HG03378 (cell line): ENCODE data around the gene RAC3.

Experiments used
- ATAC-seq: cut with Tn5 transposase; IDR thresholded peaks from one replicate; pipeline ENCODE4 v1.9.1; 2021; ENCODE audit warnings: mild to moderate bottlenecking, moderate library complexity; ENCODE audit not compliant: unreplicated experiment

Gene RAC3

DNA sequence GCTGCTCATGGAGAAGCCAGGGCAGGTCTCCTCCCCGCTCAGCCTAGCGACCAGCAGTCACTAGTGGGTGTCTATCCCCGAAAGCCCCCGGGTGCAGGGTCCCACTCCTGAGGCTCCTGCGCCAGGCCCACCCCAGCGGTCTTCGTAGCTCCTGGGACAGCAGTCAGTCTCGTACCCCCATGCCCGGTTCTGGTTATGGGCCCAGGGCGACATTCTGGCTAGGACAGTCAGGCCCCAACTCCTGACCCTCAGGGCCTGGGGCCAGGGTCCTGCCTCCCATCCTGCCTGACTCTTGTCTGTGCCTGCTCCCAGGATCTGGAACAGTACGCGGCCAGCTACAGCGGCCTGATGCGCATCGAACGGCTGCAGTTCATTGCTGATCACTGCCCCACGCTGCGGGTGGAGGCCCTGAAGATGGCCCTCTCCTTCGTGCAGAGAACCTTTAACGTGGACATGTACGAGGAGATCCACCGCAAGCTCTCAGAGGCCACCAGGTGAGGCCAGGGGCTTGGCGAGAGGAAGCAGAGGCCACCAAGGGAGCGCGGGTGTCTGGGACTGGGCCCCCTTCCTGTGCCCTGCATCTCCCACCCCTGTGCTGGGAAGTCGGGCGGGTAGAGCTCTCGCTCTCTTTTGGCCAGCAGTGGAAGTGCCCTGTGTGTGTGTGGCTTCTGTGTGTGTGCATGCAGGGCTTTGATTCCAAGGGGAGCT, 22.2 kb downstream of the RAC3 start:
- ATAC-seq, result no peak

DNA sequence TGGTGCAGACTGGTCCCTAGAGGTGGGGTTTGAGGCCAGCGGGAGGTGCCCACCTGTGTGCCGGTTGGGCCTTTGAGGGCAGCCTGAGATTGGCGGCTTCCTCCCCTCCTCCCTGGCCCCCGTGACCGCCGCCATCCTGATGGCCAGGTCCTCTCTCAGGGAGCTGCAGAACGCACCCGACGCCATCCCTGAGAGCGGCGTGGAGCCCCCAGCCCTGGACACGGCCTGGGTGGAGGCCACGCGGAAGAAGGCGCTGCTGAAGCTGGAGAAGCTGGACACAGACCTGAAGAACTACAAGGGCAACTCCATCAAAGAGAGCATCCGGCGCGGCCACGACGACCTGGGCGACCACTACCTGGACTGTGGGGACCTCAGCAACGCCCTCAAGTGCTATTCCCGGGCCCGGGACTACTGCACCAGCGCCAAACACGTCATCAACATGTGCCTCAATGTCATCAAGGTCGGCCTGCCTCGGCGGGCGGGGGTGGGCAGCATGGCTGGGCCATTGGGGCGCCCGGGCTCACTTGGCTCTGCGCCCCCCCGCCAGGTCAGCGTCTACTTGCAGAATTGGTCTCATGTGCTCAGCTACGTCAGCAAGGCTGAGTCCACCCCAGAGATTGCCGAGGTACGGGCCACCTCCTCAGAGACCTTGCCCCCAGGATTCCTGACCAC, 23.0 kb downstream of the RAC3 start:
- ATAC-seq, result no peak

DNA sequence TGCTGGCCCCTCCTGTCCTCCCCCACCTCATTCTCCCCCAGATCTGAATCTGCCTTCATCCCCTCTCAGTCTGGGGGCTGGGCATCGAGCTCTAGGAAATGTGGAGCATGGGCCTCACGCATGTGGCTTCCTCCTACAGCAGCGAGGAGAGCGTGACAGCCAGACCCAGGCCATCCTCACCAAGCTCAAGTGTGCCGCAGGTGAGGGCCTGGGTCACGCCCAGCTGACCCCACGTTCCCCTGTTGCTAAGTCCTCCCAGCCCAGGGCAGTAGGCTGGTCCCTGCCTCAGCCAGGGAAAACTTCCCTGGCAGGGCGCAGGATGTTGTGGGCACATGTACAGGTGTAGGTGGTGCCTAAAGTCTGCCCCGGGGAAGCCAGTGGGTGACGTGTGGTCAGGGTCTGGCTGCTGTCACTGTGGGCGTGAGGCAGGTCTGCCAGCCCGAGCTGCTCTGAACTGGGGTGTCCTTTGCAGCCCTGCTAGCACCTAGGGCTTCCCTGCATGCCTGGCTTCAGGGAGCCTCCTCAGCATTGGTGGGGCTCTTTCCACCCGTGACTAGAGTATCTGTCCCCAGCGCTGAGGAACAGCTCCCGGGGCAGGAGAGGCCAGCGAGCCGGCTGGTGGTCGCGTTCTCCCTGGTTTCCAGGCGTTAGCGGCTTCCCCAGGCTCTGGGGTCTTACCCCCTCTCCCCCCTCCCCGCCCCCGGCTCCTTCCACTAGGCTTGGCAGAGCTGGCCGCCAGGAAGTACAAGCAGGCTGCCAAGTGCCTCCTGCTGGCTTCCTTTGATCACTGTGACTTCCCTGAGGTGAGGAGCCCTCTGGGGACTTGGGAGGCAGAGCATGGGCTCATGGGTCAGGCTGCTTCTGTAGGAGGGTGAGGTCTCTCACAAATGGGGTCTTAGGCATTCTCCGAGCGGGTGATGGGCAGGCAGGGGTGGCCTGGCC, 23.8 kb downstream of the RAC3 start:
- ATAC-seq, result no peak

DNA sequence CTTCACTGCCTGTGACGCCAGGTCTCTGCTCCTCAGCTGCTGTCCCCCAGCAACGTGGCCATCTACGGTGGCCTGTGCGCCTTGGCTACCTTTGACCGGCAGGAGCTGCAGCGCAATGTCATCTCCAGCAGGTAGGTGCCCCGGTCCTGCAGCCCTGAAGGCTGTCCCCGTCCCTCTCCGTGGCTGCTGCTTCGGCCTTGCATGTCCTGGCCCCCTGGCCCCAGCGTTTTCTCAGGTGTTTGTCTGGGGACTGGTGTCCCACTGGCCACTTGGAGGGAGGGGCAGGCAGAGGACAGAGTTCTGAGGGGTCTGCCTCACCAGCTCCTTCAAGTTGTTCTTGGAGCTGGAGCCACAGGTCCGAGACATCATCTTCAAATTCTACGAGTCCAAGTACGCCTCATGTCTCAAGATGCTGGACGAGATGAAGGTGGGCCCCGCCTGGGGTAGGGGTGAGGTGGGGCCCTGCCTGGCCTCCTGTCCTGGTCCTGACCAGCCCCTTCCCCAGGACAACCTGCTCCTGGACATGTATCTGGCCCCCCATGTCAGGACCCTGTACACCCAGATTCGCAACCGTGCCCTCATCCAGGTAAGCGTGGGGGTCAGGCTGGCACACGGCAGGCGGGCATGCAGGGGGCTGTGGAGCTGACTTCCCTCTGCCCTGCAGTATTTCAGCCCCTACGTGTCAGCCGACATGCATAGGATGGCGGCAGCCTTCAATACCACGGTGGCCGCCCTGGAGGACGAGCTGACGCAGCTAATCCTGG, 24.7 kb downstream of the RAC3 start:
- no peak for ATAC-seq

DNA sequence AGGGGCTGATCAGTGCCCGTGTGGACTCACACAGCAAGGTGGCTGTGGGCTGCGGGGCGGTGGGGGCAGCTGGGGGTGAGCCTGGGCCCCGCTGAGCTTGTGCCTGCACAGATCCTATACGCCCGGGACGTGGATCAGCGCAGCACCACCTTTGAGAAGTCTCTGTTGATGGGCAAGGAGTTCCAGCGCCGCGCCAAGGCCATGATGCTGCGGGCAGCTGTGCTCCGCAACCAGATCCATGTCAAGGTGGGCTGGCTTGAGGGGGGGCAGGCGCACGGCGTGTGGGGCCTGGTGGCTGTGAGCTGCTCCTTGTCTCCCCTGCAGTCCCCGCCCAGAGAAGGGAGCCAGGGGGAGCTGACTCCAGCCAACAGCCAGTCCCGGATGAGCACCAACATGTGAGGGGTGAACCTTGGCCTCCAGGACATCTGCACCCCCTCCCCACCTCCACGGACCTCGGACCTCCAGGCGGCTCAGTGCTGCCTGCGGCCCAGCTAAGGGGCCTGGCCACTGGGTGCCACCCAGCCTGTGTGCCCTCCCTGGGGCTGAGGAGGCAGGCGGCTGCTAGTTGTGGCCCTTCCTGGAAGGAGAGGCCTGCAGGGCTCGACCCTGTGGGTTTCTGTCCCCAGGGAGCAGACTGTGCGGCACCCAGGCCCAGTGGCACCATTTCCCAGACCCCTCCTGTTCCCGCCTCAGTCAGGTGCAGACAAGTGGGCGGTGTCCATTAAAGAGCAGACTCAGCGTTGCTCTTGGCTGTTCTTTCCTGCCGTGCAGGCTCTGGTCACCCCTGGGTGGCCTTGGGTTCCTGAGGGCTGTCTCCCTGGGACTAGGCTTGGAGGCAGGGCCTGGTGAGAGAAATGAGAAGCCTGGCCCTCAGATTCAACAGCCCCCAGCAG, 25.5 kb downstream of the RAC3 start:
- ATAC-seq, result no peak

DNA sequence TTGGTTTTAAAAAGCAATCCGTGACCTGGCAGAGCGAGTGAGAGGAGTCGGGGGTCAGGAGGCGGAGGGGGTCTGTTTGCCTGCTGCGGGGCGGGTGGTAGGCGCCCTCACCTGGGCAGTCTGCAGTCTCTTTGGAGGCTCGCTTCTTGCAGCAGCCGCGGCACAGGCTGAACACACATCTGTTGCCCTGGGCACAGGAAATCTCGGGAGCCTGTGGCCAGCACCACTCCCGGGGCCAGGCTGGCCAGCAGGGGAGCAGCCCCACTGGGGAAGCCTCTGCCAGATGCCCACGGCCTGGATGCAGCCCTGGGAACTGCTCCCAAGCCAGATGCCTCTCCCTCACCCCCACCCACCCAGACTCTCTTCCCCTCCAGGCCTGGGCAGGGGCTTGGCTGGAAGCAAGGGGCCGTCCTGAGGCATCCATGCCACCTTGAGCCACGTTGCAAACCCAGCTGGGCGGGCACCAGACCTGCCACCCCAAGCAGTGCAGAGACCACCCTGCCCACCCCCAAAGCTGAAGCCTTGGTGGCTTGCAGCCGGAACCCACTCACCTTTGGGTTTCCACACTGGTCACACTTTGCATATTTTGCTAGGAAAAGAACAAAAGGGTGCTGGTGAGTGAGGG, 26.9 kb downstream of the RAC3 start:
- ATAC-seq, result no peak

DNA sequence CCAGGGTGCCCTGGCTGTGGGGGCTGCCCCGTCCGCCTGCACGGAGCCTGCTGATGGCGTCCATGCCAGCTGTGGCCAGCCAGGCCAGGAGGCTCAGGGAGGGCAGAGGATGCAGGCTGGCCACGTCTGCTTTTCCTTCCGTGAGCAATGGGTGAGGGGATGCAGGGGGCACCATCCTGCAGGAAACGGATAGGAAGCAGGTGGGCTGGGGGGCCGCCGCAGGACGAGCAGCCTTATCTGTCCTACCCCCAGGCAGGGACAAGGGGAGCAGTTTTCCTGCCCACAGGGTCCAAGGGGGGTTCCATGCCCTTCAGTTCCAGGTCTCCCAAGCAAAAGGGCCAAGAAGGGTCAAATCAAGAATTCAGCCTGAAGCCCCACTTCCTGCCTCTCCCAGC, 27.4 kb downstream of the RAC3 start:
- no peak for ATAC-seq

DNA sequence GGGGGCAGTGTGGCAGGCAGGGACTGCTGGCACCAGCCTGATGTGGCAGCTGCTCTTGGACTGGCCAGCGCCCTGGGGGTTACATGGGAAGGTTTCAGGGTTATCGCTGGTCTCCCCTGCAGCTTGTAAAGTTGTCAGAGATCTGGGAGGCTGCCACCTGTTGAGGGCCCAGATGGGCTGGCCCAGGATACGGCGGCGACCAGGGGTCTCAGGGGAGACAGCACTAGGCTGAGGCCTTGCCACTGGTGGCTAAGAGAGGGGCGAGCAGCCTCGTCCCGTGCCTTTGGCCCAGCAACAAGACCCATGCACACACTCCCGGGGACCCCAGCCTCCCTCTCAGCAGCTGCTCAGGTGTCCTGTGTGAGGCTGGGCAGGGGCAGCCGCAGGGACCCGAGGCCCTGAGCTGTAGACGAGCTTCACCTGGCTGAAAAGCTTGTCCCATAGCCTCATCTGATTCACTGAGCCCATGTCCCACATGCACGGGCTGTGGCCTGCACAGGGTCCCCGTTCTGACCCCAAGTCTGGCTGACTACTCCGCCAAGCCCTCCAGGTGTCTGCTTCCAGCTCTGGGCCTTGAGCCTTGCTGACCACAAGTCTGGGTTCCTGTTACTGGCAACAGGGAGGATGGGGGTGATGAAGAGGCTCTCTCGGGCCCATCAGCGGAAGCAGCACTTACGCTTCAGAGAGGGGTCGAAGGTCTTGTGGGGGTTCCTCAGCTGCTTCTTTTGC, 28.0 kb downstream of the RAC3 start:
- no peak for ATAC-seq

DNA sequence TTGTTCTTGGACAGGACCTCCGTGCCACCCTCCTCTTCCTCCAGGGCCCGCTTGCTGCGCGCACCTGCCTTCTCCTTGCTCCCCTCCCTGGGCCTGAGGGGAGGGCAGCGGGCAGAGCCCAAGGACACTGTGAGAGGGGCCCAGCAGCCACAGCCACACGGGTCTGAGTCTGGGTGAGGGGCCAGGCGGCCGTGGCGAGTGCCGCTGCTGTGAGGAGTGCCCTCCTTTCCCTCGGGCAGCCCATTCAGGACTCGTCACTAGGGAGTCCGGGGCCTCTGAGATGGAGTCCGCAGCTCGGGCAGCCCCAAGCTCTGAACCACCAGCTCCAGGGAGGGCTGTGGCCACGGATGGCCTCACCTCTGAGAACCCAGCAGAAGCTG, 28.5 kb downstream of the RAC3 start:
- ATAC-seq, result no peak

DNA sequence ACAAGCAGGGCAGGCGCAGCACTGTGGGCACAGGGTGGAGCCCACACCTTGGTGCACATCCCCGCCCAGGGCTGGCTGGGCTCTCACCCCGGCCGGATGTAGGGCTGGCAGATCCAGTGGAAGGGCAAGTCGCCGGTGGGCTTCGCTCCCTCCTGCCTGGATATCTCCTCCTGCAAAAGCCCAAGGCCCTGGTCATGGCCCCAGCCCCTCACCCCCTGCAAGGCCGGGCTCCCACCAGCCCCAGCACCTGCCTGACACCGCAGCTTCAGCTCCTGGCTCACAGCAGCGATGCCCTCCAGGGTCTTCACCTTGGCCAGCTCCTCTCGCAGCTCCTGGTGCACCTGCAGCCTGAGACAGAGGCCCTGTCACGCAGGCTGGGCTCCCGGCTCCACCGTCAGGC, 29.1 kb downstream of the RAC3 start:
- no peak for ATAC-seq

DNA sequence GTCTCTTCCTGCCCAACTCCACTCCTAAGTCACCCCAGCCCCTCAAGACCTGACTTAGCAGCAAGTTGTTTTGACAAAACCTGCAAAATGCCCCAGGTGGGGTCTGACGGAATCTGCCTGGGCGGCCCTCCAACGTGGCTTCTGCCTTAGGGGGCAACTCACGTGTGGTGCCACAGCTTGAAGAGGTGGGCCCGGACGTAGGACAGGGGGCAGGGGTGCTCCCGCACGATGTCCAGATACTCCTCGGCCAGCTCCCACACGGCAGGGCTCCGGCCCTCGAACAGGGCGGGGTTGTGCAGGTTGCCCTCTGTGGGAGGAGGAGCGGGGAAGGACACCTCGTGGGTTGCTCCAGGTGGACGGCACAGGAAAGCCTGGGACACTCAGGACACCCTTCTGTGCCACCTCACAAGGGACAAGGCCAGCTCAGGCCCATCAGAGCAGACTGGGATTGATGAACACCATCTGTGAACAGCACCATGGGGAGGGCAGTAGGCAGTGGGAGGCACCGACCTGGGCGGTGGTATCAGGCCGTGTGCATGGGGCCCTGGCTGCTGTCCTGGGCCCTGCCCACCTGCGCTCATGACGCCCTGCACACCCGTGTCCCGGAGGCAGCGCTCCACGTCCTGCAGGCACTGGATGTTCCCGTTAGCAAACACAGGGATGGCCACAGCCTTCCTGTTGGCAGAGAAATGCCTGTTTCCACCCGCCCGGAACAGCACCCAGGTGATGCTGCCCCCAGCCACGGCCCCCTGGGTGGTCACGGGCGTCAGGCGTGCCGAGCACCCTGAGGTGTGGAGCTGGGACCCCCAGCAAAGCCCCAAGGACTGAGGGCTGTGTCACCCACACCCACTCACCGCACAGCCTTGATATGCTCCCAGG, 29.8 kb downstream of the RAC3 start:
- no peak for ATAC-seq

DNA sequence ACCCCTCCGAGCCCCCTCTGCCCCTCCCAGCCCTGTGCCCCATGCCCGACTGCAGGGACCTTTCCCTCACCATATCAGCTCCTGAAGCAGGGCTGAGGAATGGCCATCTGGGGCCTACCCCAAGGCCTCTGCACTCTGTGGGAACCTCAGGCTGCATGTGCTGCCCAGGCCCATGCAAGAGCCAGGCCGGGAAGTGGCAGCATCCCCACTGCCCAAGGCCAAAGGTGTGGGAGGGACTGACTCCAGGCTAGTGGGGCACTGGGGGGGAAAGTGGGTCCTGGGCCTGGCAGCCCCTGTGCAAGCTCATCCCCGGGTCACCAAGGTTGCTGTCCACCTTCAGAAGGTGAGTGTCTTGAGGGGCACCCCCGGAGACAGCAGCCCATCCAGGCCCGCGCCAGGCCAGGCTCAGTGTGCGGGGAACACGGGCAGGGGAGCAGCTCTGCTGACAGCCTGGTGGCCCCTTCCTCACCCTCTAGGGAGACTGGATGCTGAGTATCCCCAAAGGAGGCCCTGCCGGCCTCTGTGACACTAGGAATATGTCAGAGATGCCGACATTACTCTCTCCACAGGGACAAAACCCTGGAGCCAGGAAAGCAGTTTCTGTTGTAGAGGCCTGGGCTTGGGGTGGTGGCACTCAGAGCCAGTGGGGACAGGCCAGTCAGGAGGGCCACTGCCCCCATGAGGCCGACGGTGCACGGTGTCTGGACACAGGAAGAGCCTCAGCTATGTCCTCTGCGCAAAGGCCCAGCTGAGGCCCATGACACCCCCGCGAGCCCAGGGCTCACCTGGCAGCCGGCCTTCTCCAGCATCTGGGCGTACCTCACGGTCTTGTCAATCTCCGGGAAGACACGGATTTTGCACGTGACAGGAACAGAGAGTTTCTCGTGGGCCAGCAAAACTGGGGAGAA, 30.9 kb downstream of the RAC3 start:
- no peak for ATAC-seq

DNA sequence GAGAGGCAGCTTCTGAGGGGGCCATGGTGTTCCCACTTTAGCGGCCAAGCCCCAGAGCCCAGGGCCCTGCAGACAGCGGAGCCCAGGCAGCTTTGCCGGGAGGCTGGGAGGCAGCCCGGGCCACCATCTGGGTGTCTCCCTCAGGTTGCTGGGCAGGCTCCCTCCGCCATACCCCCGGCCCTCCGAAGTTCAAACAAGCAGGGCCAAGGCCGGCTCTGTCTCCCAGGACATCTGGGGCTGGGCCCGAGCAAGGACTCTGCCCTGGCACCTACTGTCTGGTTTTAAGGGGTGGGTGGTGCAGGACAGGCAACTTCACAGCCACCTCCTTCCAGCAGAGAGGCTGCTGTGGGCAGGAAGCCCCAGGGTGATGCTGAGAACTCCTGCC, 31.5 kb downstream of the RAC3 start:
- ATAC-seq, result no peak

DNA sequence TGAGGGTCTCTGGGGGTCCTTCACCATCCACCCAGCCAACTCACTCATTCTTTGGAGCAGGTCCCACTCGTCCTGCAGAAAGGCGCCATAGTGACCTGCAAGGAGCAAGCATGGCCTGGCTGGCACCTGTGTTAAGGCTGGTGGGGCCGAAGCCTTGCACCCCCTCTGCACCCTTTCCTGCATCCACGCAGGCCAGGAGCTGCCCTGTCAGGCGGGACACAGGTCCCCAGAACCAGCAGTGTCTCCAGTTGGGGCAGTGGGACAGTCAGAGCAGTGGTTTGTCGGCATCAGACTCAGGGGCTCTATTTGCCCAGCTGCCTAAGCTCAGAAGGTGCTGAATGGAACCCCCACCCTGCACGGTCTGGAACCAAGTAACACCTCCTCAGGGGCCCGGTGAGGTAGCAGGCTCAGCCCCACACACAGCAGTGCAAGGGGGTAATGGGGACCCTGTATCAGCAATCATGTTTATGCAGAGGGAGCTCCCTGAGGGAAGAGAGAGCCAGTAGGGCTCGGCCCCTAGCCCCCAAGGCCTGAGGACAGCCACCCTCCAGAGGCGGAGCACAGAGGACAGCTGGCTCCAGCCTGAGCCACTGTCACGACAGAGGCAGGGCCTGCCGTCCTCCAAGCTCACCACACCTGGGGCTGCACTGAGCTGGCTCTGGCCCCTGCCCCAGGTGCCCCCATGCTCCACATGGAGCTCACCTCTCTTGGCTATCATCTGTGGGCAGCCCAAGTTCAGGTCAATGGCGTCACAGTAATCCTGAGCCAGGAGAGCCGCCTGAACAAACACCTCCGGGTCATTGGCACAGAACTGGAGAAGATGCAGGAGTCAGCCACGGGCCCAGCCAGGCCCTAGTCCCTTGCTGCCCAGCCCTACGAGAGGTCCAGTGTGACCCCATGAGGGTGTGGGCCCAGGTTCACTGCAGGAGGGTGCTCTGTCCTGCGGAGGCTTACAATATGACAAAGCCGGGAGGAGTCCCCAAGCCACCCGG, 32.2 kb downstream of the RAC3 start:
- no peak for ATAC-seq

DNA sequence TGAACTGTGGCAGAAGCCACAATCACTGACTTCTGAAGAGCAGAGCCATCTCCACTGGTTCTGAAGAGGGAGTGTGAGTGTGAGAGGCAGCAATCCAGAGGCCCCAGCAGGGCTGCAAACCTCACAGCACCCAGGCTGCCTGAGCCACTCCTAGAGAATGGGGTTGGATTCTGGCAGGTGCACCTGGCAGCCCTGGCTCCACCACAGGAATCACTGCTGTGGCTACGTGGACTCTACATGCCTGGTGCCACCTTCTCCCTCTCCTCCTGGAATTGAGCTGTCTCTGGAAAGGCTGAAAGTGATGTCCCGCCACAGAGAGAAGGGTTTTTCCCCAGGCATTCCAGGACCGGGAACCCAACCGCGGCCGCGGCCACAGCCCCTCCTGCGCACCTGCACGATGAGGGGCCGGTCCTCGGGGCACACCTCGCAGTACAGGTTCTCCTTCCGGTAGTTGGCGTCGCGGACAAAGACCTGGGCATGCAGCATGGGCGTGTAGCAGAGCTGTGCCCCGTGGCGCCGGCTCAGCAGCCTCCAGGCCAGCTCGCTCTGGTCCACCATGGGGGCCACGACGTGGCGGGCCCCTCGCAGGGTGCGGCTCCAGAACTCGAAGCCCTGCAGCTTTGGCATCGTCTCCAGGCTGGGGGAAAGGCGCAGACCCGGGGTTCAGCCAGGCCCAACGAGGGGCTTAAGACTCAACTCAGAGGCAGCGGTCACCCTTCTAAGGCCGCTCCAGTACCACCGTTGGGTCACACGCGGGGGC, 33.1 kb downstream of the RAC3 start:
- ATAC-seq, result no peak
